ENCODE data around the gene HS6ST3.

- TF ChIP-seq POLR2A (IDR thresholded peaks at IDR 0.05) (no peak), CTCF (IDR thresholded peaks at IDR 0.05) (no peak)
Observed at GRCh38 chr13:96673825-96674224, 583.9 kb downstream of the HS6ST3 start.
